GM11168 (cell line): ENCODE data around the gene SOX2.

Experiments
- in situ Hi-C: fragments of 300-500 bp; cut with MboI; formaldehyde crosslinking; loops from one replicate; pipeline ENCODE4 v1.12.0; 2022; ENCODE audit warnings: low sequenced_read_pairs; ENCODE audit not compliant: unreplicated experiment

The SOX2 gene

DNA sequence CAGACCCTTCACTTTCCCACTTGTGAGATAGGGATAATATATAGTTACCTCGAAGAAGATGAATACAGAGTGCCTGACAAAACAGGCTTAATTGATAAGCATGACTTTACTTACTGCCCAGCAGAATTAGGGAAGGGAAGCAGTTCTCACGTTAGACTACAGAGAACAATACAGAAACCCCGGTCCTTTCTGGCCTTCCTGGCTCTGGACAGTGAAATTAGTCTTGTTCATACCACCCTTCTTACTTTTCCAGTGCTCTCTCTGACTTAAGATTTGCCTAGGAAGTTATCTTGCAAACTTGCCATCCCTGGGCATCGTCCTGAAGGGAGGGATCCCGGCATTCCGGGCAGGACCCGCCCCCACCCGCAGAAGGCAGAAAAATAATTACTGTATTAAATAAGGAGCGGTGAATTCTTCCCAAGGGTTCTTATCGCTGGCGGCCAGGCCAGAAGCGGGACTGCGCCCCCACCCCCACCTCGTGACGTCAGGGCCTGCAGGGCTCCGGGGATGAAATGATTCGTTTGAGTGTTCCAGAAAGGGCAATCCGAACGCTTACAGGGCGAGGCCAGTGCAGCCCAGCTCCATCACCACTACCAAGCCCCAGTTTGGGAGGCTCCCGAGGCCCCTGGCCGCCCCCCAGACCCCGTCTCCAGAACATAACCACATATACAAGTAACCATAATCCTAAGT is 8.4 kb downstream of the SOX2 start:
- in situ Hi-C loops = loop anchor here (25.0 kb wide), 1 partner anchor 542 kb away; no protein-coding TSS in a partner anchor

DNA sequence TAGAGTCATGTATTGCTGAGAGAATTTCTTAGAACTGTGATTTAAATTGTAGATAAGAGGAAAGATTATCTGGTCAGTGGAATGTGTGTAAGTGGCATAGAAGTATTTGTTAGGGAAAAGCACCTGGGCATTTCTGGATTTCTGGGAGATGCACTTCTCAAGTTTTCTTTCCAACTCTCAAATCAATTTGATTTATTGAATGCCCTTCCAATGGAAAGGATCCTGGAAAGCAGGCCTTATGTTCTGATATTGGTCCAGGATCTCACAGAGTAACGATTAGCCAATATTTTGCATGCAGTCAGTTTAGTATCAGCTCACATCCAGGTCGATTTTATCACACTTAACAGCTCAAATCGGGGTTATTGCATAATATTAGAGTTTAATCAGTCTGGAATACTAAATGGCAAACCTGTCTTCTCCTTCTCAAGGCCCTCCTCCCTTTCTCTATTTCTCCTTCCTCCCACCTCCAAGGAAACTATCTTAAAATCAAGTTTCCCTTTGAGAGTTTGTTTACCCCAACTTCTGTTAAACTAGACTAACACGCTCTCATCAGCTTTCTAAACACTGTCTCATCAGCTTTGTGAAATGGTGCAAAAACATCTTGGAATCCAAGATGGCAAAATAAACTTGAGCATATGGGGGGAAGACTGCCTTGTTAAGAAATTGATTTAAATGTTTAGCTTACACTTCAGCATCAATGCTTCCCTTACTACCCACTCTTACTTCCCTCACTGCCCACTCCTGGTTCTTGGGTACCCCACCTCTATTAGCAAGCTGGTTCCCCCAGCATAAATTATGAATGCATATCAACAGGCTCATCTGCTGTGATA is 9.5 kb downstream of the SOX2 start:
- in situ Hi-C loops = loop anchor here (25.0 kb wide), 1 partner anchor 541 kb away; no protein-coding TSS in a partner anchor

DNA sequence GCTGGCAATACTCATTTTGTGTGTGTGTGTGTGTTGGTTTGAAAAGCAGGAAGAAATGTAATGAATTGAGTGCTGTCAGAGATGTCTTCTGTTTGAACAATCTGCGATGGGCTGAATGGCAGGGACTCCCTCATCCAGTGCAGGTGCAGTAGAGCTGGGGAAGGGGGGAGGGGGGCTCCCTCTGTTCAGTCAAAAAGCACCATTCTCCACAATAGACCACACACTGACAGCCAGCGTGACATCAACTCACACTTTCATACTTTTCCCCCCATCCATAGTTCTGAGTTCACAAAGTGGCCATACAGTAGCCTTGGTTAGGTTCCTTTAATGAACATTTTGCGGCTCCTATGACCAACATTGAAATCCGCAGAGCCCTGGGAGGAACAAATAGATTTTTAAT is 10.4 kb downstream of the SOX2 start:
- in situ Hi-C loops = loop anchor here (25.0 kb wide), 1 partner anchor 540 kb away; no protein-coding TSS in a partner anchor

DNA sequence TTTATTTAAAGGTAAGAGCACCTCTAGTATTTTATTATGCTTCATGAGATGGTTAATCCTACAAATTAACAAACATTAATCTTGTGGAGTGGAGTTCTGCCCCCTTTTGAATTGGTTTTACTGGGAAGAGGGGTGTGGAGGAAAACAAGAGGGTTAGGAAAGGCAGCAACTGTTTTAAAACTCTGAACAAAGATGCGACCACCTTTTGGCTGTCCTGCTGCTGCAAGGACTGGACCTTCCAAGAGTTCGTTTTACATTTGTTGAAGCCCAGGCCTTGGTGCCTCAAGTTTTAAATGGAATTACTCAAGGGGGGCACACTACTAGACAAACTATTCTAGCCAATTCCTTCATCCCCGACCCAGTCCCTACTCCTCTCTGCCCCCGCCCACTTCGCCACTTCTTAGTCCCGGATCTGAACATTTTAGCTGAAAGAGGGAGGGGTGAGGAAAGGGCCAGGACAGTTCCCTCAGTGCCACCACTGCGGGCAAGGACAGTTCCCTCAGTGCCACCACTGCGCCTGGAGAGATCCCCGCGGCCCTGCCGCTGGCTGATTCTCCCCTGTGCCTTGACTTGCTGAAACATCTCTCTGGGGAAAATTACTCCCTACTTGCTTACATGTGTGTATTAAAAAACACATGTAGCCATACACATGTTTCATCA is 11.2 kb downstream of the SOX2 start:
- in situ Hi-C loops = loop anchor here (25.0 kb wide), 1 partner anchor 539 kb away; no protein-coding TSS in a partner anchor

DNA sequence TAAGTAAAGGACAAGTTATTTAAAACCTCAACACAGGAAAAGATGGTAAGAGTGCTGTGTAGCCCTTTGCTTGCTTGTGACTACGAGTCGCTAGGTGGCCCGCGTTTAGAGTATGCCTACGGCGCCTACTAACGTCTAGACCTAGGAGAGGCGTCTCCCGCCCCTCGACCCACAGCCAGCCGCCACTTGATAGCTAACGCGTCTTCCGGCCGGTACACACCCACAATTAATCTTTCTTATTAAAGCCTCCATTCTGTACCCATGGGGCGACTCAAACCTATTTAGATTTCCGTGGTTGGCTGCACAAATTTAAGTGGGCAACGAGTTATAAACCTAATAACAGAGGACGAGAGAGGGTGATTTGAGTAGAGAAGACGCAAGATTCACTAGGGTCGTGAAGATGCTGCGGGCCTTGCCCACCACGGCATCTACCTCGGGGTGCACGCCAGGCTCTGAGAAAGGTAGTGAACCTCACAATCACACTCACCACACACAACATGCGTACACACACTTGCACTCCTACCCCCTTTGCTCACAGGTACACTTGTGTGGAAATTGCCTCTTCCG is 12.0 kb downstream of the SOX2 start:
- in situ Hi-C loops = loop anchor here (25.0 kb wide), 1 partner anchor 539 kb away; no protein-coding TSS in a partner anchor

DNA sequence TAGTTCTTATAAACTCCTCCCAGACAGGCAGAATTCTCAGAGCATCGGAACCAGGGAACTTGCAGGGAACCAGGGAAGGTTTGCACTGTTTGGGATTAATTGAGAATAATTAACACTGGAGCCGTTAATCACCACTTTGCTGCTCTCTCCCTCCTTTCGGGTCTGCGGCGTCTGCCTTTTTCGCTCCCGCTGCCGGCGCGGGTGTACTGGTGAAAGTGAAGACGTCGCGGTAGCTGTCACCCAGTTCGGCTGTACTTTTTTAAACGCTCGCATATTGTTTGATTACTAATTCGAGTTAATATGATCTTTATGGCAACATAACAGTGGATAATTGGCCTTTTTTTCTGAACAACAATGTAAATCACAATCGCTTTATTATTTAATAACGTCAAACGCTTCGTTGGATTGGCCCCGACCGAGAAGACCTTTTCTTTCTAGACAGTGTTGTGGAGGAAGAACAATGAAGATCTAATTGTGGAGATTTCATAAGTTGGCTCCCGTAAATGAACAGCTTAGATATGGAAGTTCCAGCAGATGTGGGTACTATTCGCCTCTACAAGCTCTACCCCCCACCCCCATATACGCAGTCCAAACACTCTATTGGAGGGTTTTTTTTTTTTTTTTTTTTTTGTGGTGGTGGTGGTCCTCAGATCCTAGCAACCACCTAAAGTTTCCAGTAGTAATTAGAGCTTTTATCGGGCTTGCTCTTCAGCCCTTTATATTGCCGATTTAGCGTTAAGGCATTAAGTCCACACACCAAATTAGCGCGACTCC is 12.7 kb downstream of the SOX2 start:
- in situ Hi-C loops = loop anchor here (25.0 kb wide), 1 partner anchor 538 kb away; no protein-coding TSS in a partner anchor

DNA sequence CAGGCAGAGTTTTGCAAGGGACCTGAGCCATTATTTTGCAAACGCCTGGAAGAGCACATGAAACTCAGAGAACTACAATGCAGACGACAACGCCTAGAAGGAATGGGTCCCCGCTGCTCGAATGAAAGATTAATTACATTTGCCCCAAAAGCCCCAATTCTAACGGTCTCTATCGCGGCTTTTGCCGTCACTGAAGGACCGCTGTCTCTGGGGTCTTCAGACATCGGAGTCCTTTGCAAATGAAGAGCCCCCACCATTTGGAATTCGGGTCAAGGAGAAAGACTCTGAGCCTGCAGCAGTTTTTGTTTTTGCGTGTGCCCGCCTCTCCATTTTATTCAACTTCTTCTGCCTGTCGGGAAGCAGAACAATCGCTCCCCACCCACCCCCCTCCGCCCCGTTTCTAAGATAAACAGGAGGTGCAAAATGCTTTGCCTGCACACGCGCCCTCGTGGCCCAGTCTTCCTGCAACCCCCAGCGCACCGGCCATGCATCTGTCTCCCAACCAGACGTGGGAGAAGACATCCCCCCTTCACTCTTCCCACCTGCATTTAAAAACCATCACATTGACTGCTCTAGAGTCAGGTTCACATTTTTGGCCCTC is 13.5 kb downstream of the SOX2 start:
- in situ Hi-C loops = no loop called here

DNA sequence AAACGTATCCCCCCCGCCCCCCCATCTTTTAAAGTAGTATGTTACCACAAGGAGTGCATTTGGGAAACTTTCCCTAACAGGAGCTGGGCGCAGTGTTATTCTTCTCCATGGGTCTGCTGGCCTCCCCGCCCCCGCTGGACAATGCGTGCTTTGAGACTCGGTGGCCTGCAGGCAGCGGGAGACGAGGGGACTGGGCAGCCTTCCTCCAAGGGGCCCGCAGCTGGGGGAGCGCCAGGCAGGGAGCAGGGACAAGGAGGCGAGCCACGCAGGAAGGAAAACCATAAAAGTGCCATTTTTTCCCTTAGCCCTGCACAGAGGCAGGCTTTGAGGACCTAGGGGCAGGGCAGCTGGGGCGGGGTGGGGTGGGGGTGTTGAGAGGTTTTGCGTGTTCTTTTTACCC is 14.1 kb downstream of the SOX2 start:
- in situ Hi-C loops = no loop called here

DNA sequence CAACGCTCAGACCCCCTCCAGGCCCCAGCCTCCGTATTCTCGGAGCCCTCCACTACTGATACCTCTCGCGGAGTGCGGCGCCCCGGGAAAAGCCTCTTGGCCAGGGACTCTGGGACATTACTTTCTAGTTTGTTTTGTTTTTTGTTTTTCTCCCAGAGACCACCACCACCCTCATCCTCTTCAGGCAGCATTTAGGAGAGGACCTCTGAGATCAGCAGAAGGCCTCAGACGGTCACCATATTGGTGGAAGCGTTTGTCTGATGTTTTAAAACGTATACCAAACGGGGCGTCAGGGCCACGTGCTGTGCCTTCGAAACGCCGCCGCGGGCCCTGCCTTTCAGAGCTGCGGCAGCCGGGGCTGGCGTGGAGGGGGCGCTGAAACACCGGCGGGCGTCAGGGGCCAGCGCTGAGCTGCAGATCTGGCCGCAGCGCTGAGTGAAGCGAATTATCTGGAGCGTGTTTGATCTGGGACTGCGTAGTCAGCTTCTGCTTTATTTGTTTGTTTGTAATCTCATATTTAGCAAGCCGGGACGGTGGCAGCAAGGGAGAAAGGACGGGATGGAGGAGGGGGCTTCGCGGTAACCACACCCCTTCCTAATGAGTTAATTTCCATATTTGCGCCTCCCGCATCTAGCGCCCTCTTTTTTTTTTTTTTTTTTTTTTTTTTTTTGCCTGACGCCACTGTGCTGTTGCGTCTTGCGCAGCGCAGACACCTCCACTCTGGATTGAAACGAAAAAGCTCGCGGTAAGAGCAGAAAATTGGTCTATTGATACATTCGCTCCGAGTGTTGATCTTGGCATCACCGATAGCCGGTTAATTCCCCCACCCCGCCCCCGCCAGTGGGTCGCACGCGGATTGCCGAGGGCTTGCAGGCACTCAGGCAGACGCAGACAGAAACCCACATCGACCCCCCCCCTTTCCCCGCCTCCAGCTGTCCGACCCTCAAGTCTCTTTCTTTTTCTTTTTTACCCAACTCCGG is 14.9 kb downstream of the SOX2 start:
- in situ Hi-C loops = no loop called here

DNA sequence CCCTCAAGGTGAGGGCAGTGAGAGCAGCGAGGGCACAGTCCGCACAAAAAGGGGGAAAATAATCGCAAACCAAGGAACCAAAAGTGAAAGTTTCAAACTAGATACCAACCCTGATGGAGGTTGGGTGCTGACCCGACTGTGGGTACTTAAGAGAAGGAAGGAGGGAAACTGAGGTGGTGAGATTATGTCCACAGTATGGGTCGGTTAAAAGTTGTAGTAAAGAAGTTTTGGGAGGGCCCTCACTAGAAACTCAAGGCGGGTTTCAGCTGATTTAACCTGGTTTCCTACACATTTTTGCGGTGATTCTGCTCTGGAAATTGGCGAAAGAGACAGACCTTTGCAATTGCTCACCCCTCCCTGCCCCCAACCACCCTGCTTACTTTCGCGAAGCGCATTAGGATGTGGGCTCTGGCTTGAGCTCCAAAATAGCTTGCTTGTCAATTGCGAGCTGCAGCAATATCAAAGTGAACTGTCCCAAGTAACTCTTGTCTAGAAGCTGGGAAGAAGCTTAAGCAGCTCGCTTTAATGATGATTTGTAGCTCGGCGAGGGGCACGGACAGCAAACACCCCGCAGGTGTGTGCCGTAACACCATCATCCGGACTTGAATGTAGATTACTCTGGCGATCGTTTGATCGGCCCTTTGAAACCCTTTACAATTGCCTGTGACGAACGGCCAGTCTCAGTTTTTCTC is 15.8 kb downstream of the SOX2 start:
- in situ Hi-C loops = no loop called here

DNA sequence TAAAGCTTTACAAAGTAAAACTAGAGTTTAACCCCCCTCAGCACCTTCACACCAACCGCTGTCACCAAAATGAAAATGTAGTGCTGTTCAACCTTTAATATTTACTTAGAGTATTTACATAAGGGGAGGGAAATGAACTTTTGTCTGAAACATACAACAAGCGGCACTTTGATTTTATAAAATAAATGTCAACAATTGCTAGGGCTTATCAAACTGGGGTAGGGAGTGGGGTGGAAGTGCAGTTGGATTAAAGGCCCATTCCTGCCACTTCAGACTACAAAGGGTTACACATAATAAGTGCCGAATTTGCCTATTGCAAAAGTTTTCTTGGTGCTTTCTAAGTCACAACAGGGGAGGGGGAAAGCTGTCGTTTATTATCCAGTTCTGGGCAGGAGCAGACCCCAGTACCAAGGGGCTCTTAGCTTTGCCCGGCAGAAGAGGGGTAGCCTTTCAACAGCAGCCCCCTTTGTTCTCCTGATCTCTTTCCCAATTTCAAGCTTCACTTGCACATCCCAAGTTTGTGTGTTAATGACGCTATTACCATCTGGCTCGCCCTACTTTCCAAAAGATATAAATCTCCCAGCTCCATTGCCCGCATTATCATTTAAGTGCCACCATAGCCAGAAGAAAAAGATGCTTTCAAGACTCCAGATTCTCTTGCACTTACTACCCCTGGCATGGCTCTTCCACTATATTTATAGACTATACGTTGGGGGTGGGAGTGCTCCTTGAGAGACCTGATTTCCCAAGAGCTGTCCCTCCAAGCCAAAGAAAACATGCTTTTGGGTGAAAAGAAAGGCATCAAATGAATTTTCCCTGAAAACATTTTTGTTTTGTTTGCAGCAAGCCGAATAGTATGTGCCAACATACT is 17.0 kb downstream of the SOX2 start:
- in situ Hi-C loops = no loop called here

DNA sequence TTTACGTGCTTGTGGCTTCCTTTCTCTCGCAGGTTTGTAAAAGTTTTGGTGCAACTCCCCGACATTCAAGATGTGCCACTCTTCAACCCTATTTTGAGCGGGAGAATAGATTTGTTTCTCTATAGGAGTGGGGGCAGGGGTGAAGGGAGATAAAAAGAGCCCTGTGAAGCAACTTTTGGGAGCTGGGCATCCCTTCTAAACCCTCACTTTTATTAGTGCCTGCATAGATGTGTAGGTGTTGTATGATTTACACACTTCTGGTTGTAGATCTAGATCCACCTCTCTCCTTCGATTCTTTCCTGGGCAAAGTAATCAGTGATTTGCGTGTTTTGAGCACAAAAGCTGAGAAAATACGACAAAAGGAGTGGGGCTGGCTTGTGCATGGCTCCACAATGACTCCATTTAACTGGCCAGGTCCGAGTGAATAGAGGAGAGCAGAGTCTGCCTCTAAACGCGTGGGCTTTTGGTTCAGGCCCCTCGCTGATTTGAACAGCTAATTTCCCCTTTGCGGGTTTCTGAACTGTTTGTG is 17.7 kb downstream of the SOX2 start:
- in situ Hi-C loops = no loop called here

DNA sequence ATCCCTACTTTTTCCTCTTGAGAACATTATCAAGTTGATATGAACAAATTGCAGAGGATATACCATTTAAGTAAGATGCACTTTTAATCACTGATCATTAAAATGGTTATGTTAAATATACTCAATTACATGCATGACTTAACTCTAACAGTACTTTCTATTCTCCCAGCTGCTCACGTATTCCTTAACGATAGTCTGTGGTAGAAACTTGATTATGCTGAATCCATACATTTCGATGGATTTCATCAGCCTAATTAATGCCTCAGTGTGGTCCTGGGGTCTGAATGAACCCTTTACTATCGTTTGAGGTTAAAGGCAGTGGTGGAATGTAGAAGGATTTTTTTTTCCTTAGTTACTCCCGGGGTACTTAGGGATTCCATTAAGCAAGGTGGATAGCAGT is 18.6 kb downstream of the SOX2 start:
- in situ Hi-C loops = no loop called here

DNA sequence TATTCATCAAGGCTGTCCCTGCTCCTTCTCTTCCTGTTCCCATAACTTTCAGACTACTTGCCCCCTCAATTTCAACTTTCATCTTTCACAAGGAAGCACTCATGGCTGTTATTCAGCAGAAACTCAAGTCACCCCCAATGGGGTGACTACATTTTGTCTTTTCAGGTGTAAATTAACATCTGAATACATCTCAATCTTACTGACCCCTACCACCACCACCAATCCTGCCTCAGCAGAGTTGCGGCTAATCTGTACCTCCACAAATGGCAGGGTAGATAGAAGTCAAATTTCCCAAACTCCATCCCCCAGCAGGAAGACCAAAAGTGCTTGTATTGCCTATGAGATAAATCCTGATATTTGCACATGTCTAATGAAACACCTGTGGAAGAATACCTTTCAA is 19.2 kb downstream of the SOX2 start:
- in situ Hi-C loops = no loop called here

DNA sequence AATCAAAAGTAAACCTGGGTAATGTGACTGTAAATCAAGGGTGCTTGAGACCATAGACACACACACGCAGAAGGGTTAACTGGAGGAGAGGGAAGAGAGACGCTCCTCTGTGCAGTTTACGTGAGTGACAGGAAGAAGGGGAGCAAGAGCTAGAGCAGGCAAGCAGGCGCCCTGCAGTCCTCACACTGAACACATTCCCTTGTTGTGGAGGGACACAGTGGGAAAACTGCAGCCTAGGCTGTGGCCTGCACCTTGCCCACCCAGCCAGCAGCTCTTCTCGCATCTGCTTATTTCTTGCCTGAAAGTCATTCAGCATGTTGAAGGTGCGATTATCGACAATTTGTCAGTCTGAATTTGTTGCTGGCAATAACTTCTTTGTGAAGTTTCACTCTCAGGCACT is 24.2 kb downstream of the SOX2 start:
- in situ Hi-C loops = no loop called here

DNA sequence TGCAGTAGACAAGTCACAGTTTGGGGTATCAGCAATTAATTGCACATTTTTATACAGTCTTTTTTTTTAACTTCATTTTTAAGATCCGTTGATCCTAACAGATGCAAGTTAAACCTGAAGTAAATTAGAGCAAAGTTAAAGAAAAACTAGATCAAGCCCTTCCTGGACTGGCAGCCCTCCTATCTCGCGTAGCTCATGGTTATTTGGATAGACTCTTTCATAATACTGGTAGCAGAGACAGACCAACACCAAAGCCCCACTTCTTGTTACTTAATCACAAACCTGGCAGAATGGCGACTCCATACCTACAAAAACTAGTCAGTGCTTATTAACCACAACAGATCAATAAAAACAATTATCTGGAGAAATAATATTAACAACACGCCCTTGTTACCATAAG is 26.8 kb downstream of the SOX2 start:
- in situ Hi-C loops = no loop called here

DNA sequence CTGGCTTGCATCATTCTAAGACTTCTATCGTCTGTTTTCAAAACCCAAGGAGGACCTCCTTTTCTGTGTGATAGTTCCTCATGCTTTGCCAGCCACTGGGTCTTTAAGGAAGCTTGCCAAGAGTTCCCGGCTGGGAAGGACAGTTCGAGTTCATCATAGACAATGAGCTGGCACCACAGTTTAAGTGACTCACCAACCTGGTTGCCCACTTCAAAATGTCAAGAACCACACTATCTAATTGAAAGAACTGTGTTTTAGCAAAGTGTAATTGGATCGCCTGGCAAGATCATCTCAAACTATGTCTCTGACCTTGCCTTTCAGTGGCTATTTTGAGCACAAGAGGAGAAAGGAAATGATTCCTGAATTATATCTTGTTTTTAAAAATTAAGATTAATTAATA is 27.9 kb downstream of the SOX2 start:
- in situ Hi-C loops = no loop called here
